Ectodermal cell (in vitro differentiated cells): ENCODE data around the gene RGS16.

Source experiments
- H3K27ac ChIP-seq: 2 replicates; pipeline ENCODE4 v1.7.0; 2013; ENCODE audit warnings: mild to moderate bottlenecking, low read depth, low read length; ENCODE audit not compliant: insufficient read depth, poor library complexity, severe bottlenecking
- H3K27me3 ChIP-seq: 2 replicates; pipeline ENCODE4 v1.7.0; 2013; ENCODE audit warnings: mild to moderate bottlenecking, low read length; ENCODE audit not compliant: insufficient read depth, control insufficient read depth, poor library complexity, severe bottlenecking
- H3K36me3 ChIP-seq: one replicate; pipeline ENCODE4 v1.7.0; 2013; ENCODE audit warnings: low read length; ENCODE audit not compliant: control insufficient read depth, insufficient read depth
- H3K4me1 ChIP-seq: one replicate; pipeline ENCODE4 v1.7.0; 2013; ENCODE audit warnings: low read length; ENCODE audit not compliant: control insufficient read depth, insufficient read depth
- H3K4me3 ChIP-seq: 2 replicates; pipeline ENCODE4 v1.7.0; 2013; ENCODE audit warnings: low read depth, low read length, control low read depth; ENCODE audit not compliant: insufficient read depth
- H3K9me3 ChIP-seq: 2 replicates; pipeline ENCODE4 v1.7.0; 2013; ENCODE audit warnings: mild to moderate bottlenecking, low read length, moderate library complexity; ENCODE audit not compliant: control insufficient read depth
- WGBS, 2 experiments: methylation state at CpG; one replicate each; pipeline ENCODE4 v1.1.7; 2013; ENCODE audit warnings: missing lambda C conversion rate in 2 of 2; 5-methylcytosine and 5-hydroxymethylcytosine counted together

The RGS16 gene

DNA sequence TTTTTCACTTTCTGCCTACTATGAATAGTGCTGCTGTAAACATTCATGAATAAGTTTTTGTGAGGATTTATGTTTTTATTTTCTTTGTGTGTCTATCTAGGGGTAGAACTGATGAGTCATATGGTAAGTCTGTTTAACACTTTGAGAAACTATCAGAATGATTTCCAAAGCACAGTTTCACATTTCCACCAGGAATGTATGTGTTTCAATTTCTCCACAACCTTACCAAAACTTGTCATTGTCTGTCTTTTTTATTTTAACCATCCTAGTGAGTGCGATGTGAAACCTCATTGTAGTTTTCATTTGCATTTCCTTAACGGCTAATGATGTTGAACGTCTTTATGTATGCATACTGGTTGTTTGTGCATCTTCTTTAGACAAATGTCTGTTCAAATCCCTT lies 38.7 kb downstream of the RGS16 start:
- 91 to 92% methylated on average over 3 of the region's 3 CpGs for WGBS, 2 experiments
- Histone ChIP-seq H3K27ac (no peak overlapping the region), H3K36me3 (no peaks in the 10 kb centered on the region), H3K27me3 (no peaks in the 10 kb centered on the region), H3K4me1 (no peaks in the 10 kb centered on the region), H3K9me3 (no peaks in the 10 kb centered on the region), H3K4me3 (no peak overlapping the region)

DNA sequence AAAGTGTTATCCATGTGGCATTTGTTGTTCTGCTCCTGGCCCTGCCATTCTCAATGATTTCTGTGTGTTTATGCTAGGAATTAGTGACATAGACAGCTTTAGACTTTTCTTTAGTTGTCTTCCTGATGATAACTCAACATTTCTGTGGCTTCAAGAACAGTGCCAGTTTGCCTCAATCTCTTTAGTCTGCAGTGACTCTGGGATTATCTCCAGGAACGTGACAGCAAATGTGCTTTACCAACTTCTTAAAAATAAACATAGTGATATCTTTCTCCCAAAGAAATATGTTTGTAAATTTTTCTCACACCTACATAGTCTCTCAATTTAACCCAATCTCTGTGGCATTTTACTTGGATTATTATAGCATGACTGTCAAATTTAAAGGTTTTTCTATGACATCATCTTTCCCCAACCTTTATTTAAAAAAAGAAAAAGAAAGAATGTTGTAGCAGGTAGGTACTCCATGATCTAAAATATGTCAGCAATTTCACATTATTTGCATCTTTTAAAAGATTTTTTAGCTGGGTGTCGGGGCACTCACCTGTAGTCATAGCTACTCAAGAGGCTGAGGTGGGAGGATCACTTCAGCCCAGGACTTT lies 39.7 kb downstream of the RGS16 start:
- H3K36me3 ChIP-seq: no peaks in the 10 kb centered on the region
- H3K4me1 ChIP-seq: no peaks in the 10 kb centered on the region
- H3K9me3 ChIP-seq: no peaks in the 10 kb centered on the region
- no peak overlapping the region for H3K27ac ChIP-seq
- no peaks in the 10 kb centered on the region for H3K27me3 ChIP-seq
- H3K4me3 ChIP-seq: no peak overlapping the region
- WGBS, 2 experiments: 90 to 91% methylated on average over 2 of the region's 2 CpGs

DNA sequence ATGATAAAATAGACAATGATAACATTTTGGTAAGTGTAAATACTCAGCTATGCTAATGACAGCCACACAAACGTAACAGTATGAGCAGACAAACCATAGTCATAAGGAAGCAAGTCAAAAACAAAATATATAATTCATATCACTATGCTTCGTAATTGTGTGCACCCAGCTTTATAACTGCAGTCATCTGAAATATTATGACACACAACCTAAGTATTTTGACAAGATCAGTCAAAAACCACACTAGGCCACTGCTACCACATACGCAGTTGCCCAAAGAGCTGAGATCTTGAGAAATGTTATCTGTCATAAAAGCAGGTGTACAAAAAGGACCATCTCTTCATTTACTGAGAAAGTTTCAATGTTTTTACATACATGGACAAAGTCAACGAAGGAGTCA lies 41.1 kb downstream of the RGS16 start:
- Histone ChIP-seq H3K27ac (no peak overlapping the region), H3K36me3 (no peaks in the 10 kb centered on the region), H3K4me3 (no peak overlapping the region), H3K4me1 (no peaks in the 10 kb centered on the region), H3K9me3 (no peaks in the 10 kb centered on the region), H3K27me3 (no peaks in the 10 kb centered on the region)
- 90 to 93% methylated on average over 3 to 4 of the region's 4 CpGs for WGBS, 2 experiments

DNA sequence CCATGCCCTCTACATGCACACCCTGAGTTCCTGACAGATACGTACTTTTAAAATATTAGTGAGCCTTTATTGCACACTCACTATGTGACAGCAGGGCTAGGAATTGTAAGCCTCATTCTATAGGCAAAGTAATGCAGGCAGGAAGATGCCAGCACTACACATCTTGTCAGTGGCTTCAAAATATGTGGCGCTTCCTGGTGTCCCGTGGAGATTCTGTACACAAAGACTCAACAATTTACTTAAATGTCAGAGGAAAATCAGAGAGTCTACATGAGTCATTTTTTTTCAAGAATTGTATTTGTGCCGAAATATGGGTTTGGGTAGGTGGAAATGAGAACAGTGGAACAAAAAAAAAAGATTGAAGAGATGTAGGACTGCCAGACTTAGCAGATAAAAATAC lies 42.7 kb downstream of the RGS16 start:
- WGBS, 2 experiments: 90 to 96% methylated on average over 4 of the region's 4 CpGs
- H3K4me3 ChIP-seq: no peak overlapping the region

DNA sequence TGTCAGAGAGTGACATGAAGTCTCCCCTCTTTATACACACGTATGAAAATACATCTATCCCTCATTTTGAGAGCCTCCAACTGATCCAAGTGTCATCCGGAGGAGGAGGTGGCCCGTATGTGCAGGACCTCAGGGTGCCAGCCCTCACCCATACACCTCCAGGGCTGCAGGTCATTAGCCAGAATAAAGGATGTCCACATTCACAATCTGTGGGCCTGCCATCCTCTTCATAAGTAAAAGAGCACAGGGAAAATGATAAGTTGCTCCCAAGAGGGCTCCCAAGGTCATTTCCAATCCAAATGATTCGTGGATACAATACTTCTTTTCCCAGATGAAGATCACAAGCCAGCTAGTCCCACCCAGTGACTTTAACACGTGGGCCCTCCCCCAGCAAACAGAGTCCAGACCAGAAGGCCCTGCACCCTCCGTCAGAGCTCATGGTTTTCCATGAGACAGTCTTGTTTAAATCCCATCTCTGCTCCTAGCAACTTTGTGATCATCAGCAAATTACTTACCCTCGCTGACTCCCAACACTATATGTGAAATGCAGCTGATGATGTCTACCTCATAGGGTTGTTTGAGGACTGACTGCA lies 43.7 kb downstream of the RGS16 start:
- Histone ChIP-seq H3K4me1 (no peaks in the 10 kb centered on the region), H3K4me3 (no peak overlapping the region), H3K27ac (no peak overlapping the region), H3K9me3 (no peaks in the 10 kb centered on the region), H3K27me3 (no peaks in the 10 kb centered on the region), H3K36me3 (no peaks in the 10 kb centered on the region)
- WGBS, 2 experiments: 87 to 90% methylated on average over 7 of the region's 7 CpGs

More for the DNA sequence above, 42.7 kb downstream of the RGS16 start:
- H3K27ac ChIP-seq: no peak overlapping the region
- H3K27me3 ChIP-seq: no peaks in the 10 kb centered on the region
- H3K36me3 ChIP-seq: no peaks in the 10 kb centered on the region
- no peaks in the 10 kb centered on the region for H3K9me3 ChIP-seq
- no peaks in the 10 kb centered on the region for H3K4me1 ChIP-seq

DNA sequence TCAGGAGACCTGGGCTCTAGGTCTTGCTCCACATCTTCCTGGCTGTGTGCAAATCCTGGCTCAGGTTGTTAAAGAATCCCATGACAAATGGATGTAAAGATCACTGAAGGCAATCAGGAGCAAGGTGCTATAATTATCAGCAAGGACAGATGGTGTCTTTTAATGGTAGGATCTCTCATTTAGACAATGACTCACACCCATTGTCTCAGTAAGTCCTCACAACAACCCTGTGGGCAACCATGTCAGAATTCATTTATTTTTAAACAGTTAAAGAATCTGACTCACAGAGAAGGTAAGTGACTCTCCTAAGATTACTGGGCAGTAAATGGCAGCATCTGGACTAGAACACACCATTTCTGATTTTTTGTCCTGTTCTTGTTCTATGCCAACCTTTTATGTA lies 47.9 kb downstream of the RGS16 start:
- H3K4me3 ChIP-seq: no peak overlapping the region
- H3K27me3 ChIP-seq: no peaks in the 10 kb centered on the region
- no peaks in the 10 kb centered on the region for H3K9me3 ChIP-seq

DNA sequence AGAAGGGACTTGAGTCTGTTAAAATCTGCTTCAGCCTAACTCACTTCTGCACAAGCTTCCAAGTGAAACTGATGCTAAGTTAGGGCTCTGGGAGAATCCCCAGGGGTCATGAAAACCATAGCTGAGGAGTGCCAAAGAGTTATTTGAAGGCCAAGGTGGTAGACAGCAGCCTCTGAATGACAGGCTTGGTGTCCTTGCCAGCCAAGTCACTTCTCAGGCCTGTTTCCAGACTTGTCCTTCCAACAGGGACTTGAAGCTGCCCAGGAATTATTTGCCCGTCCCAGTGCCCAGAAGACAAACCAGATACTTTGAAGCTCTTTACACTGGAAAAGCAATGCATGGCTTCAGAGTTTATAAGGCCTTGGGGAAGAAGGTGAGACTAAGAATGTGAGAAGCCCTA lies 48.7 kb downstream of the RGS16 start:
- Histone ChIP-seq H3K36me3 (no peaks in the 10 kb centered on the region), H3K27ac (no peak overlapping the region), H3K27me3 (no peaks in the 10 kb centered on the region), H3K4me1 (no peaks in the 10 kb centered on the region), H3K9me3 (no peaks in the 10 kb centered on the region), H3K4me3 (no peak overlapping the region)
- WGBS, 2 experiments: 91 to 95% methylated on average over 1 of the region's 1 CpG

More for the DNA sequence above, 47.9 kb downstream of the RGS16 start:
- no peaks in the 10 kb centered on the region for H3K36me3 ChIP-seq
- no peak overlapping the region for H3K27ac ChIP-seq
- H3K4me1 ChIP-seq: no peaks in the 10 kb centered on the region

DNA sequence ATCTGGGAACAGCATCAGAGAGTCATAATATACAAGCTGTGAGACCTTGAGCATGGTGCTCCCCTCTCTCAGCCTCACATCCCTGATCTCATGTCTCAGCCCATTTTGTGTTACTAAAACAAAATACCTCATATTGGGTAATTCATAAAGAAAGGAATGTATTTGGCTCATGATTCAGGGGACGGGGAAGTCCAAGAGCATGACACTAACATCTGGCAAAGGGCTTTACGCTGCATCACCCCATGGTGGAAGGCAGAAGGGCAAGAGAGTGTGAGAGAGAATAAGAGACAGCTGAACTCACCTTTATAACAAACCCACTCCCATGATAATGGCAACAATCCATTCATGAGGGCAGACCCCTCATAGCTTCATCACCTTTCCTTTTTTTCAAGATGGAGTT lies 51.7 kb downstream of the RGS16 start:
- Histone ChIP-seq H3K27me3 (no peaks in the 10 kb centered on the region), H3K4me3 (no peak overlapping the region), H3K4me1 (no peaks in the 10 kb centered on the region), H3K9me3 (no peaks in the 10 kb centered on the region), H3K36me3 (no peaks in the 10 kb centered on the region), H3K27ac (no peak overlapping the region)
- 94 to 97% methylated on average over 2 of the region's 2 CpGs for WGBS, 2 experiments

DNA sequence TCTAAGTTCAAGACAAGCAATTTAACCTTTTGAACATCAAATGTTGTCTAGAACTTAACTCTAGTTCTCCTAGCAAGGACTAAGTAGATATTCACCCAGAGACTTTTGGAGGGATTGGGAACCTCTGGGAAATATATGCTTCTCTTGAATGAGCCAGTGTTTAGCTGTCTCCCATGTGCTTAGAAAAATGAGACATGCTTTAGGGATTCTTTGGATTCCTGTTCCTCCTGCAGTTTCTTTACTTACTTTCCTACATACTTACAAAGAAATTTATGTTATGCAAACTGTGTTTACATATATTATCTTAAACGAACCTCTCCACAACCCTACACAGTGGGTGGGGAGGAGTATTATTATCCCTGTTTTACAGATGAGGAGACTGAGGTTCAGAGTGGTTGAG lies 54.4 kb downstream of the RGS16 start:
- no peaks in the 10 kb centered on the region for H3K9me3 ChIP-seq
- no peaks in the 10 kb centered on the region for H3K36me3 ChIP-seq
- no peaks in the 10 kb centered on the region for H3K27me3 ChIP-seq
- WGBS, 2 experiments: no CpG with 5 or more reads among the region's 1 CpG
- no peaks in the 10 kb centered on the region for H3K4me1 ChIP-seq
- H3K4me3 ChIP-seq: no peak overlapping the region
- H3K27ac ChIP-seq: no peak overlapping the region

DNA sequence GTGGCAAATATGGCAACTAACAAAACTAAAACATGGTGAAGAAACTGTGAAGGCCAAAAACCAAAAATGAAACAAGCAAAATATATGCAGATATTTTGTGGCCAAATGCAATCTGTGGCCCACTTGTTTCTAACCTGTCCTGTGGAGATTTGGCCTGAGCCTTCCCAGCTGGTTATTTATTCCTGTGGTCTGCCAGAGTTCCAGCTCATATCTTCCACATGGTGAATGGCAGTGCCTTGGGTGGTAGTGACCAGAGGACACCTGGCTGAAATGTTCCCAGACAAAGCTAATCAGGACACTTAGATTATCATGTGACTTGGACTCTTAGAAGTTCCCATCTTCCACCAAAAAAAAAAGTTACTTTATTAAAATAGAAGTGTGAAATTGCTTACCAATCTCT lies 54.8 kb downstream of the RGS16 start:
- Histone ChIP-seq H3K27me3 (no peaks in the 10 kb centered on the region), H3K9me3 (no peaks in the 10 kb centered on the region), H3K4me1 (no peaks in the 10 kb centered on the region), H3K4me3 (no peak overlapping the region), H3K27ac (no peak overlapping the region), H3K36me3 (no peaks in the 10 kb centered on the region)
